Measurements from ENCODE around the gene RAB11FIP4. TPM values are rescaled to one million over a fixed set of nuclear protein-coding genes. Genes with fewer than 3 reads are reported as not detected.

The RAB11FIP4 gene
- polyA plus RNA-seq, 4 donors: 14.1 to 17.2 (median 16.1) TPM

- no peak for DNase-seq (ENCODE audit: low read depth in 4 of 4, low spot score in 2 of 4)
These were observed 142.9 kb downstream of the RAB11FIP4 start for GRCh38 chr17:31534223-31534888.

GRCh38 chr17:31535581-31535981 lies 144.1 kb downstream of the RAB11FIP4 start:
- no peak for DNase-seq (ENCODE audit: low read depth in 4 of 4, low spot score in 2 of 4)

GRCh38 chr17:31536451-31536850 lies 145.0 kb downstream of the RAB11FIP4 start:
- no peak for DNase-seq (ENCODE audit: low read depth in 4 of 4, low spot score in 2 of 4)

- DNase-seq (ENCODE audit: low read depth in 4 of 4, low spot score in 2 of 4): no peak
These were observed 146.1 kb downstream of the RAB11FIP4 start for GRCh38 chr17:31537565-31538011.

GRCh38 chr17:31538080-31538762 lies 146.7 kb downstream of the RAB11FIP4 start:
- no peak for DNase-seq (ENCODE audit: low read depth in 4 of 4, low spot score in 2 of 4)

GRCh38 chr17:31540602-31541307 lies 149.3 kb downstream of the RAB11FIP4 start:
- DNase-seq (ENCODE audit: low read depth in 4 of 4, low spot score in 2 of 4): no peak

- DNase-seq (ENCODE audit: low read depth in 4 of 4, low spot score in 2 of 4): no peak
These were observed 150.1 kb downstream of the RAB11FIP4 start for GRCh38 chr17:31541559-31541958.

GRCh38 chr17:31544186-31544585 lies 152.7 kb downstream of the RAB11FIP4 start:
- no peak for DNase-seq (ENCODE audit: low read depth in 4 of 4, low spot score in 2 of 4)

- DNase-seq (ENCODE audit: low read depth in 4 of 4, low spot score in 2 of 4): no peak
These were observed 155.2 kb downstream of the RAB11FIP4 start for GRCh38 chr17:31546650-31547049.

GRCh38 chr17:31548709-31549108 lies 157.2 kb downstream of the RAB11FIP4 start:
- no peak for DNase-seq (ENCODE audit: low read depth in 4 of 4, low spot score in 2 of 4)

GRCh38 chr17:31549121-31549524 lies 157.6 kb downstream of the RAB11FIP4 start:
- no peak for DNase-seq (ENCODE audit: low read depth in 4 of 4, low spot score in 2 of 4)

- peak in 3 of 4 donors; percentile 72 to 88 (median 76) for DNase-seq (ENCODE audit: low read depth in 4 of 4, low spot score in 2 of 4)
These were observed 158.3 kb downstream of the RAB11FIP4 start for GRCh38 chr17:31549525-31550388.

- DNase-seq (ENCODE audit: low read depth in 4 of 4, low spot score in 2 of 4): no peak
These were observed 159.0 kb downstream of the RAB11FIP4 start for GRCh38 chr17:31550389-31551056.

GRCh38 chr17:31552568-31552967 lies 161.1 kb downstream of the RAB11FIP4 start:
- DNase-seq (ENCODE audit: low read depth in 4 of 4, low spot score in 2 of 4): no peak

- no peak for DNase-seq (ENCODE audit: low read depth in 4 of 4, low spot score in 2 of 4)
These were observed 162.0 kb downstream of the RAB11FIP4 start for GRCh38 chr17:31553506-31553905.

GRCh38 chr17:31554930-31555329 lies 163.5 kb downstream of the RAB11FIP4 start:
- no peak for DNase-seq (ENCODE audit: low read depth in 4 of 4, low spot score in 2 of 4)

GRCh38 chr17:31556969-31557645 lies 165.6 kb downstream of the RAB11FIP4 start:
- DNase-seq (ENCODE audit: low read depth in 4 of 4, low spot score in 2 of 4): no peak

- DNase-seq (ENCODE audit: low read depth in 4 of 4, low spot score in 2 of 4): peak in 2 of 4 donors; percentile 48 to 65
These were observed 167.5 kb downstream of the RAB11FIP4 start for GRCh38 chr17:31558748-31559583.

Measured in left renal cortex interstitium (tissue), 4 donors.